ENCODE measurements around the gene MACROD2.

GRCh38 chr20:14062171-14062570 lies 66.9 kb downstream of the MACROD2 start:
- TF ChIP-seq CTCF (IDR thresholded peaks at IDR 0.05) (no peak), ZFX (IDR thresholded peaks at IDR 0.05; ENCODE audit: borderline replicate concordance) (no peak)
